Measurements from ENCODE around the gene GBA2. TPM values are rescaled to one million over a fixed set of nuclear protein-coding genes. Genes with fewer than 3 reads are reported as not detected.

The GBA2 gene
- total RNA-seq, 1 donor from 2014 or later = 34.4 TPM

GRCh38 chr9:35766997-35767396 lies 18.0 kb upstream of the GBA2 start:
- DNase-seq (ENCODE audit: low read depth) = no peak

DNA sequence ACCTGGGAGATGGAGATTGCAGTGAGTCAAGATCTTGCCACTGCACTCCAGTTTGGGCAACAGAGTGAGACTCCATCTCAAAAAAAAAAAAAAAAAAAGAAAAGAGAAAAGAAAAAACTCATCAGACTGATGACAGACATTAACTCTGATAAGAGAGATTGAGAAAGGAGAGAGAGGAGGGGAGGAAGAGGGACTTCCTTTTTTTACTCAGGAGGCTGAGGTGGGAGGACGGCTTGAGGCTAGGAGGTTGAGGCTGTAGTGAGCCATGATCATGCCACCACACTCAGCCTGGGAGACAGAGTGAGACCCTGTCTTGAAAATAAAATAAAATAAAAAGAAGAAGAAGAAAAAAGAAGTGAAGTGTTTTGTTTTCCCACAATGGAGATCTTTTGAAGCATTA lies 14.8 kb upstream of the GBA2 start:
- DNase-seq (ENCODE audit: low read depth) = no peak

DNA sequence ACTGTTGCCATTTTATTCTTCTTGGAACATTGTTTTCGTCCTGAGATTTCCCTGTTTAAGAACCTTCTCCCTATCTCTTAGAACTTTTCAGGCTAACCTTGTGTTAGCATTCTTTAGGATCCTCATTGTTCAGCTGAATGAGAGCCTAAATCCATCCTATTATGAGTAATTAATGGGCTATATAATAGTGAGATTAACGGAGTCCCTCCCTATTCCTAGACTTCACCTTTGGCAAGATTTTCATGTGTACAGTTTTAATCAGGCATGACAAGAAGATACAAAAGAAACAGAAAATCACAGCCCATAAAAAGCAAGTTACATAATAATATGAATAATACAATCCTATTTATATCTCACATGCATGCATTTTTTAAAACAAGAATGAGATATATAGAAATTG lies 14.2 kb upstream of the GBA2 start:
- no peak for DNase-seq (ENCODE audit: low read depth)

DNA sequence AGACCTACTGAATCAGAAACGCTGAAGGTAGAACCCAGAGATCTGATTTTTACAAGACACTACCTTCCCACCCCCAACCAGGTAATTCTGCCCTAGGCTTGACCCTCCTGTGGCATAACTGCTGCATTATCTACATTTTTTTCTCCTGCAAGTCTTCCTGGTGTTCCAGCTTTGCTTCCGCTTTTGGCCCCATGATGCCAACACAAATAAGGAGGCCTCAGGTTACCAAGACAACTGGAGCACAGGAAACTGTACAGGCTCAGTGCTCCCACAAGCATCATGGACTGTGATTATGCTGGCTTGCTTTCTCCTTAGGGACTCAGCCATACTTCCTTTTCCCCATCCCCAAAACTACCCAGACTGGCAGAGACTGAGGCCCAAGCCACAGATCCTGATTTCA lies 11.6 kb upstream of the GBA2 start:
- DNase-seq (ENCODE audit: low read depth) = no peak

DNA sequence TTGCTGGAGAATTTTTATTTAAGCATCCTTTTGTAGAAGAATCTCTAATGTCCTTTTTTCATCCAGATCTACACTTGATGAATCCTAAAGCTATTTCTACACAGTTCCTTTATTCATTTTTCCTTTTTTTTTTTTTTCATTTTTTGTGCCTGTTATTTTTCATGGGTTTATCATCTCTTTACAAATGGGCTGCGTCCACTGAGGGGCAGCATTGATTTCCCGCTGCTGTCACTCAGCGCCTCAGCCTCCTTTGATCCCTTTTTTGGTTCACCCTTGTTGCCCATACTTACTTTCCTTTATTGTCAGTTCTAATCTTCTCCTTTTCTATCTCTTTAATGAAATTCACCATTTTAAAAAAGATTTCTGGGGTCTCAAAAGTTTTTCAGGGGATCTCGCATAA lies 10.8 kb upstream of the GBA2 start:
- DNase-seq (ENCODE audit: low read depth) = no peak

DNA sequence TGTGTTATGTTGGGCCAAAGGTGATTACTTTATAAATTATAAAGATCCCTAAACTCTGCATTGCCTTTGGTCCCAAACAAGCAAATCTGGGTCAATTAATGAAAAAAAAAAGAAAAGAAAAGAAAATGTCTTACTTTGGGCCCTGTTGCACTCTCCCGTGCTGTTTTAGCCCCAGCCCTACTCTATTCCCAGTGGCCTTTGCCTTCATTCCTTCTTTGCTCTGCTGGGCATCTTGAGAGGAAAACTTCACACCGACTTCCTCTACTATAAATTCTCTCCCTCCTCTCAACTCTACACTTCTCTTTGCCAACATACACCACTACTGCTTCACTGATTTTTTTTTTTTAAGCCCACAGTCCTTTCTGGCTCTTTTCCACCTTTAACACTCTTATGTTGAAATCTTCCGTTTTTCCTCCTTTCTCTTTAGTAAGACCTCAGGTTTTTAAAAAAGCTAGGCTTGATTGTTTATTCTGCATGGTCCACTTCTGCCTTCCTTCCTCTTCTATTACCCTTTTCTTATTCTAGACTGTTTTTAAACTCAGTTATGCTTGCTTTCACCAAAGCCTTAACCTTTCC lies 9.5 kb upstream of the GBA2 start:
- no peak for DNase-seq (ENCODE audit: low read depth)

- no peak for DNase-seq (ENCODE audit: low read depth)
Measured at GRCh38 chr9:35757892-35758275, 8.9 kb upstream of the GBA2 start.

GRCh38 chr9:35757226-35757891 lies 8.3 kb upstream of the GBA2 start:
- no peak for DNase-seq (ENCODE audit: low read depth)

DNA sequence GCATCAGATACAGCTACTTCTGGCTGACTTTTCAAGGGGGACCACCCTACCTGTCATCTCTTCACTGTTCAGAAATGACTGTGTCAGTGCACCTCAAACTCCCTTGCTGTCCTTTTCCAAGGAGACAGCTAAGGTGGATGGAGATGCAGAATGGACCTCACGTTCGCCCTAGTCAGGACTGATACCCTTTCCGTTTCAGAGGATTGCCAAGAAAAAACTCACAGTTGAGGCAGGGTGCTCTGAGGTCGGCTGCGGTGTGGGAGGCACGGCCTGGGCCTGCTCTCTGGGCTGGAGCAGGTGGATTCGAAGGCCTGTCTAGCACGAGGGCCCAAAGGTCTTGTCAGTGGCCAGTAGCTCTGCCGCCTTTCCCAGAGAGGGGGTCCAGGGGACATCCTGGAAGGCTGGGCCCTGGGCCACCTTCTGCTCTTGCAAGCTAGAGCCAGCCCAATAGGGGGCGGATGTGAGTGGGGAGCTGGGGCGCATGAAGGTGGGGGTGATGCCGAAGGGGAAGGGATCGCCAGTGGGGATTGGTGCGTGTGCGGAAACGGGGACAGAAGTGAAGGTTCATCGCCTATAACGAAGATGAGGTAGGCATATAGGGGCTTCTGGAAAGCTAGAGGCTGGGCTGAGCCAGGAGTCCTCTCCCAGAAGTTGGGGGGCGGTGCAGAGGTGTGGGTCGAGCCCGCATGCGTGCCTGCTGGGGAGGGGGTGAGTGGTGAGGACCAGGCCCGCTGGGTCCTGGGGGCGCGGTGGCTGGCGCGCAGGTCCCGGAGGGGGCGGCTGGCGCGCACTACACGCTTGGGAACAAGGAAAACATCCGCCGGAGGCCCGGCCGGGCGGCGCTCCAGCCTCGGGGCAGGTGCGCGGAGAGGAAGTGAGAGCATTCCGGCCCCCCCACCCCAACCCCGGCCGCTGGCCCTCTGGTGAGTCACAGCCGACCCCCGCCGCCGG lies 7.5 kb upstream of the GBA2 start:
- DNase-seq (ENCODE audit: low read depth) = no peak

DNA sequence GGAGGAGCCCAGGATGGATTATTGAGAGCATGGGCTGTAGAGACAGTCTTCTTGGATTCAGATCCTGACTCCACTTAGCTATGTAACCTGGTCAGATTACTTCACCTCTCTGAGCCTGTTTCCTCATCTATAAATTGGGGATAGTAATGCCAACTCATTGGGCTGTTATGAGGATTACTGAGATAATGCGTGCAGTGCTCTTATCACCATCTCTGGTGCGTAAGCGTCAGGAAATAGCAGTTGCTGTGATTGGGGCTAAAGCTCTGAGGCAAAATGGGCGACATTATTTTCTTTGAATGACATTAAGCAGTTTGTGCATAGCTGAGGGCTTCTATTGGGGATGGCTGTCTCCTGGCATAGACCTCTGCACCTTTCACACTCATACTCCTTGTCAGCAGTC lies 6.0 kb upstream of the GBA2 start:
- DNase-seq (ENCODE audit: low read depth) = no peak

- no peak for DNase-seq (ENCODE audit: low read depth)
Measured at GRCh38 chr9:35754264-35754663, 5.2 kb upstream of the GBA2 start, which contains the start of gene MSMP. MSMP (minus strand) TSS chr9:35754276; CDS start chr9:35754129, 147 bp downstream.

DNA sequence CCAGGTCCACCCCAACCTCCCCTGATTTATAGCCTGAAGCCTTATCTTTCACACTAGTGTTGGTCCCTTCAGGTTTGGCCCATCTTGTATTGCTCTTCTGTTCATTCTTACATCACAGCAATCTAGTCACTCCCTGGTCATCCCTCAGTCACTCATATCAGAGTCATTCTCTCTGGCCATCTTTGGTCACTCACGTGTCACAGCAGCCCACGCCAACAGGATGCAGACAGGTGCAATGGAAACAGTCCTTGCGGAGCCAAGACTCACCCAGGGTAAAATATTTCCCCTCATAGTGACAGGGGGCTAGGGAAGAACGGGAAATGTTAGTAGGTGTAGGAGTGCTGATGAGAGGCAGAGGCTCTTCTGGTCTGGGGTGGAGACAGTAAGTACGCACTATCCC lies 4.4 kb upstream of the GBA2 start:
- no peak for DNase-seq (ENCODE audit: low read depth)

- DNase-seq (ENCODE audit: low read depth) = peak; percentile 22
Measured at GRCh38 chr9:35750256-35750531, 1.2 kb upstream of the GBA2 start.

DNA sequence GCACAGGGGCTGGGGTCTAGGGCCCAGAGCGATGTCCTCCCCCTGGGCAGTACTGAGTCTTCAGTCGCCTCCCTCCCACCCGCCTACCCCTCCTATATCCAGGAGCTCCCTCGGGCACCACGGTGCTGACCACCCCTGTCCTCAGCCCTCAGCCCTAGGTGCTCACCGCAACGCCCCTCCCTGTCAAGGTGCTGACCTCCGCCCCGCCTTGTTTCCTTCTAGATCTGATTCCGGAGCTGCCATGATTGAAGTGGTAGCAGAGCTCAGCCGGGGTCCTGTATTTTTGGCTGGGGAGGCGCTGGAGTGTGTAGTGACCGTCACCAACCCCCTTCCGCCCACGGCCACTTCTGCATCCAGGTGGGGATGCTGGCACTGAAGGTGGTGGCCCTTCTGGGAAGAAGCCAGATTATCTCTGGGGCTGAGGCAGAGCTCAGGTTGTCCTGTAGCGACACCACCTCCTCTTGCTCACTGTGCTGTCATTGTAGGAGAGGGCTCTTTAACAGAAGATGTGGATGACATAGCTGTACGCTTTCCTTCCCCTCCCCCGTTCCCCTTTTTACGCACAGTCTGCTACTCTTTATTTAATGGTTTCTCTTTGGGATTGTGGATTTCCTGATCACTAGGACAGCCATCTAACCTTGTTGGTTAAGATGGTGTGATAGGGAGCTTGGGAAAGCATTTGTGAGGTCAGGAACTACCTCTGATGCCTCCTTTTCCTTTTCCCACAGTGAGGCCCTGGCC lies 657 bp upstream of the GBA2 start:
- DNase-seq (ENCODE audit: low read depth) = no peak

GRCh38 chr9:35748242-35748857 lies 678 bp downstream of the GBA2 start:
- DNase-seq (ENCODE audit: low read depth) = no peak

DNA sequence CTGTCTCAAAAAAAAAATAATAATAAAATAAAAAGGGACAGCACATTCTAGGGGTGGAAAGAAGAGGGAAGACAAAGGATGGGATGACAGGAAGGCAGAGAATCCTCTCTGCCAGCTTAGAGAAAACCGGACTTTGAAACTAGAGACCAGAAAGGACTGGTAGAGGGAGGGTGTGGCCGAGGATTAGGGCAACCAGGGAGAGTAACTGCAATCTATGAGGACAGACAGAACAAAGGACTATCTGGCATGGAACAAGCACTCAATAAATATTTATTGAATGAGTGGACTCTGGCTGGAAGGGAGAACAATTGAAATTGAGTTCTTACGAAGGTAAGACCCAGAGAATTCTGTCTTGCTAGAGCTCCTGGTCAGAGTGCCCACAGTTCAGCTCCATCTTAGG lies 2.4 kb downstream of the GBA2 start:
- DNase-seq (ENCODE audit: low read depth) = peak; percentile 17

DNA sequence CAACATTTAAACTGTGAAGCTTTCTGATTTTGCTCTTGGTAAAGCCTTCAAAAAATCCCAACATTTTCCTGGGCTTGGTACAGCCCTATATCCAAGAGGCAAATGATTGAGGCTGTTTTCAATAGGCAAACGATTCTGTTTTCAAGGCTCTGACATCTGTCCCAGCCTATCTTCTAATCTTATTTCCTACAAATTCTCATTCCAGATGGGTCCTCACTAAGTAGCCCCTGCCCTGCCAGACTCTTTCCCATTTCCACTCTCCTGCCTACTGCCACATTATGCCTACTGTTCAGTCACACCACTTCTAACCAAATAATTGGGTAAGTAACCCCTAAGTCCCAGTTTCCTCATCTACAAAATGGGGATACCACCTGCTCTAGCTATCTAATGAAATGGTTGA lies 3.5 kb downstream of the GBA2 start:
- no peak for DNase-seq (ENCODE audit: low read depth)

DNA sequence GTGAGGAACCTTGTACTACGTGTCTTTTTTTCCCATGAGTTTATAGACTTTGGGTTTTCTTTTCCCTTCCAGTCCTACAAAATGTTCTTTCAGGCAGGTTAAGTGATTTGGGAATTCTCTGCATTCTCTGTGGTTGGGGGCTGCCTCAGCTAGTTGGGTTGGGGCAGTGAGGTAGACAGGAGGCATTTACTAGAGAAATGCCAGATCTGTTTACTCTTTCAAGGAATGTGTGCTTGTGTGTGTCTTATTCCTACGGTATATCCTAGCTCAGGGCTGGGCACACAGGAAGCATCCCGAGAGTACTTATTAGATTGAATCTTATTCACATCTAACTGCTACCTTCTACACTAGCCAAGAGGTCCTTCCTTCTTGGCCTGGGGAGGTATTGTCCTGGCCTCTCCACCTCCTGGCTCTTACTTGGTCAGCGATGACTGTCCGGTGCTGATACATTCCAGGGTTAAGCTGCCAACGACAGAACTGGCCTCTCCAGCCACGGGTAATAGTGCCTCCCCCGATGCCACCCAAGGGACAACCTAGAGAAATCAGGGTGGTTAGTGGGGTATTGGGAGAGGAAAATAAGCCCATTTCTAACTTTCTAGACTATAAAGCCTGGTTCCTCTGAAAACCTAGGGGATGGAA lies 5.0 kb downstream of the GBA2 start:
- no peak for DNase-seq (ENCODE audit: low read depth)

- no peak for DNase-seq (ENCODE audit: low read depth)
Measured at GRCh38 chr9:35743452-35743851, 5.6 kb downstream of the GBA2 start.

GRCh38 chr9:35741740-35742139 lies 7.3 kb downstream of the GBA2 start:
- peak; percentile 87 for DNase-seq (ENCODE audit: low read depth)

GRCh38 chr9:35740243-35740642 lies 8.8 kb downstream of the GBA2 start:
- DNase-seq (ENCODE audit: low read depth) = no peak

Data from myocyte (in vitro differentiated cells).